GM13976 (cell line): Measurements from ENCODE around the gene ZFHX3.

Source experiments
- DNase-seq: peaks from one replicate; pipeline ENCODE4 v3.0.0; 2012; ENCODE audit warnings: low spot score
- CTCF ChIP-seq: IDR thresholded peaks from 2 replicates; pipeline ENCODE4 v1.5.1; 2012; ENCODE audit warnings: borderline replicate concordance, mild to moderate bottlenecking; ENCODE audit not compliant: insufficient read depth; ENCODE audit errors: extremely low read depth, missing control alignments, control extremely low read depth
- in situ Hi-C: fragments of 300-500 bp; cut with MboI; formaldehyde crosslinking; loops from one replicate; pipeline ENCODE4 v1.12.0; 2022; ENCODE audit warnings: low sequenced_read_pairs, mixed read lengths, inconsistent platforms; ENCODE audit not compliant: unreplicated experiment

The ZFHX3 gene

GRCh38 chr16:73016488-73016830 lies 31.5 kb downstream of the ZFHX3 start:
- DNase-seq, result peak; percentile 72
- in situ Hi-C loops, result no loop called here
- TF ChIP-seq CTCF, result no peak

- TF ChIP-seq CTCF, result no peak
- DNase-seq, result peak; percentile 74
- in situ Hi-C loops, result no loop called here
These were observed 32.1 kb downstream of the ZFHX3 start for GRCh38 chr16:73015612-73016487.

- in situ Hi-C loops, result no loop called here
- no peak for TF ChIP-seq CTCF
- no peak for DNase-seq
These were observed 33.2 kb downstream of the ZFHX3 start for GRCh38 chr16:73014768-73015167.

- in situ Hi-C loops, result no loop called here
- no peak for TF ChIP-seq CTCF
- DNase-seq, result no peak
These were observed 34.0 kb downstream of the ZFHX3 start for GRCh38 chr16:73013974-73014373.

GRCh38 chr16:73012341-73012740 lies 35.6 kb downstream of the ZFHX3 start:
- DNase-seq, result no peak
- in situ Hi-C loops, result no loop called here
- TF ChIP-seq CTCF, result no peak

- in situ Hi-C loops, result no loop called here
- TF ChIP-seq CTCF, result no peak
- DNase-seq, result no peak
These were observed 36.0 kb downstream of the ZFHX3 start for GRCh38 chr16:73011926-73012325.
